Measurements from ENCODE around the gene TNFRSF12A.
A peak's percentile ranks its signal among the peaks of the same experiment; 100 is the strongest.

Gene TNFRSF12A

GRCh38 chr16:2996298-2996697, 23.9 kb upstream of the TNFRSF12A start:
- no peaks in the 10 kb centered on the region for H3K36me3 ChIP-seq (ENCODE audit: control insufficient read depth in 5 of 5, insufficient read depth in 5 of 5, low read length in 5 of 5)
- H3K4me1 ChIP-seq (ENCODE audit: control insufficient read depth in 5 of 5, insufficient read depth in 5 of 5, low read length in 5 of 5), result peaks cover 0 to 16% (median 15%) of the 10 kb centered on the region in 5 donors
- H3K4me3 ChIP-seq (ENCODE audit: low read depth in 1 of 5, low read length in 5 of 5), result no peak overlapping the region
- H3K27me3 ChIP-seq (ENCODE audit: control insufficient read depth in 5 of 5, insufficient read depth in 4 of 5, low read length in 5 of 5), result peaks cover 3 to 14% (median 4%) of the 10 kb centered on the region in 5 donors
- H3K9me3 ChIP-seq (ENCODE audit: control insufficient read depth in 5 of 5, low read length in 5 of 5), result no peaks in the 10 kb centered on the region
- H3K27ac ChIP-seq (ENCODE audit: low read depth, low read length), result no peak overlapping the region
- H3K9ac ChIP-seq (ENCODE audit: low read length in 5 of 5), result no peak overlapping the region

GRCh38 chr16:2999929-3000328, 20.2 kb upstream of the TNFRSF12A start:
- Histone ChIP-seq H3K9ac (ENCODE audit: low read length in 5 of 5) (no peak overlapping the region), H3K4me3 (ENCODE audit: low read depth in 1 of 5, low read length in 5 of 5) (no peak overlapping the region), H3K9me3 (ENCODE audit: control insufficient read depth in 5 of 5, low read length in 5 of 5) (no peaks in the 10 kb centered on the region), H3K27ac (ENCODE audit: low read depth, low read length) (no peak overlapping the region), H3K36me3 (ENCODE audit: control insufficient read depth in 5 of 5, insufficient read depth in 5 of 5, low read length in 5 of 5) (no peaks in the 10 kb centered on the region), H3K4me1 (ENCODE audit: control insufficient read depth in 5 of 5, insufficient read depth in 5 of 5, low read length in 5 of 5) (peaks cover 0 to 7% (median 3%) of the 10 kb centered on the region in 5 donors), H3K27me3 (ENCODE audit: control insufficient read depth in 5 of 5, insufficient read depth in 4 of 5, low read length in 5 of 5) (peaks cover 3 to 17% (median 6%) of the 10 kb centered on the region in 5 donors)

DNA sequence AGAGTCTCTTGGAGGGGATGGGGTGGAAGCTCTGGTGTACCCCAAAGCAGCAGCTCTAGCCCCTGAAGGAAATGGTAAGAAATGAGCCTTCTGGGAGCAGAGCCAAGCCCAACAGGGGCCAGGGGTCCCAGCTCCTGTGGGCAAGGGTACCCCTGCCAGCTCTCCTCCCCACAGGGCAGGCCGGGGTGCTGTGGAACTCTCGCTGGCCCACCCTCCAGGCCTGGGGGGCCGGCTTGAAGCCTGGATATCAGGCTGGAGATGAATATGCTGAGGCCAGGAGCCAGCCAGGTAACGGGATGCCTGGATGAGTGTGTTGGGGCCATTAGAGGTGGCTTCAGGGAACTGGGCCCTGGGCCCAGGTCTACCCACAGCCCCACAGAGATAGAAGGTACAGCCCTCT, 19.6 kb upstream of the TNFRSF12A start:
- Histone ChIP-seq H3K9ac (ENCODE audit: low read length in 5 of 5) (no peak overlapping the region), H3K27me3 (ENCODE audit: control insufficient read depth in 5 of 5, insufficient read depth in 4 of 5, low read length in 5 of 5) (peaks cover 3 to 17% (median 6%) of the 10 kb centered on the region in 5 donors), H3K36me3 (ENCODE audit: control insufficient read depth in 5 of 5, insufficient read depth in 5 of 5, low read length in 5 of 5) (no peaks in the 10 kb centered on the region), H3K4me1 (ENCODE audit: control insufficient read depth in 5 of 5, insufficient read depth in 5 of 5, low read length in 5 of 5) (peaks cover 0 to 9% (median 5%) of the 10 kb centered on the region in 5 donors), H3K4me3 (ENCODE audit: low read depth in 1 of 5, low read length in 5 of 5) (no peak overlapping the region), H3K9me3 (ENCODE audit: control insufficient read depth in 5 of 5, low read length in 5 of 5) (no peaks in the 10 kb centered on the region), H3K27ac (ENCODE audit: low read depth, low read length) (no peak overlapping the region)

DNA sequence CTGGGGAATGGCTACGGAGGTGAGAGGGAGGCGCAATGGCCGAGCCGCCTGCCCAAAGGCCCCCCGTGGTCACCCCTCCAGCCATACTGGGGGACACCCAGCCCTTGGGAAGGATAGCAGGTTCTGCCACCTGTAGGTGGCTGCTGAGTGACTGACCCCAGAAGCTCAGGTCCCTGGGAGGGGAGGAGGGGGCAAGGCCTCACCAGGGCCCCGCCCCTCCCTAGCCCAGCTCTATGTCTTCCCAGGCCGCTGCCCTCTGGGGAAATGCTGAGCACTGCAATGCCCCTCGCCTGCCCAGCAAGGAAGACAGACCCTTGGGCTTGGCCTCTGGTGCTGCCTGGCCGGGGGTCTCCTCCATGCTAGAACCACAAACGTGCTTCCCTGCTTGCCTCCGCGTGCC, 18.9 kb upstream of the TNFRSF12A start:
- Histone ChIP-seq H3K27ac (ENCODE audit: low read depth, low read length) (no peak overlapping the region), H3K4me1 (ENCODE audit: control insufficient read depth in 5 of 5, insufficient read depth in 5 of 5, low read length in 5 of 5) (peaks cover 0 to 9% (median 5%) of the 10 kb centered on the region in 5 donors), H3K27me3 (ENCODE audit: control insufficient read depth in 5 of 5, insufficient read depth in 4 of 5, low read length in 5 of 5) (peaks cover 3 to 17% (median 10%) of the 10 kb centered on the region in 5 donors), H3K9me3 (ENCODE audit: control insufficient read depth in 5 of 5, low read length in 5 of 5) (no peaks in the 10 kb centered on the region), H3K36me3 (ENCODE audit: control insufficient read depth in 5 of 5, insufficient read depth in 5 of 5, low read length in 5 of 5) (no peaks in the 10 kb centered on the region), H3K9ac (ENCODE audit: low read length in 5 of 5) (no peak overlapping the region), H3K4me3 (ENCODE audit: low read depth in 1 of 5, low read length in 5 of 5) (no peak overlapping the region)

- Histone ChIP-seq H3K27me3 (ENCODE audit: control insufficient read depth in 5 of 5, insufficient read depth in 4 of 5, low read length in 5 of 5) (peaks cover 18 to 28% (median 25%) of the 10 kb centered on the region in 5 donors), H3K9ac (ENCODE audit: low read length in 5 of 5) (no peak overlapping the region), H3K4me3 (ENCODE audit: low read depth in 1 of 5, low read length in 5 of 5) (peak overlapping the region in 1 of 5 donors; percentile 22), H3K36me3 (ENCODE audit: control insufficient read depth in 5 of 5, insufficient read depth in 5 of 5, low read length in 5 of 5) (no peaks in the 10 kb centered on the region), H3K9me3 (ENCODE audit: control insufficient read depth in 5 of 5, low read length in 5 of 5) (no peaks in the 10 kb centered on the region), H3K27ac (ENCODE audit: low read depth, low read length) (no peak overlapping the region), H3K4me1 (ENCODE audit: control insufficient read depth in 5 of 5, insufficient read depth in 5 of 5, low read length in 5 of 5) (peaks cover 0 to 31% (median 18%) of the 10 kb centered on the region in 5 donors)
Measured at GRCh38 chr16:3003582-3004270, 16.4 kb upstream of the TNFRSF12A start.

DNA sequence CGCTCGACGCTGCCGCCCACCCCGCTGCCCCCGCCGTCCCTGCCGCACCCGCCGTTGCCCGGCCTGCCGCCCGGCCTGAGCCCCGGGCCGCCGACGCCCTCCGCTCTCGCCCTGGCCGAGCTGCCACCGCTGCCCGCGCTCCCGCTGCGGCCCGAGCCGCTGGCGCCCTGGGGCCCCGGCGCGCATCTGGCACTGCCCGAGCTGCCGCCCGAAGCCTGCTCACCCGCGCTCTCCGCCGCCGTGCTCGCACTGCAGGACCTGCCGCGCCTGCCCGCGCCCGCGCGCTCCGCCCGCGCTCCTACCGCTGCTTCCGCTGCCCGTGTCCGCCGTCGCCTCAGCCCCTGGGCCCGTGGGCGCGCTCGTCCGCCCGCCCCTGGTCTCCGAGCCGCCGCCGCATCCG, 15.8 kb upstream of the TNFRSF12A start:
- H3K36me3 ChIP-seq (ENCODE audit: control insufficient read depth in 5 of 5, insufficient read depth in 5 of 5, low read length in 5 of 5), result no peaks in the 10 kb centered on the region
- no peak overlapping the region for H3K27ac ChIP-seq (ENCODE audit: low read depth, low read length)
- no peak overlapping the region for H3K4me3 ChIP-seq (ENCODE audit: low read depth in 1 of 5, low read length in 5 of 5)
- H3K9ac ChIP-seq (ENCODE audit: low read length in 5 of 5), result no peak overlapping the region
- no peaks in the 10 kb centered on the region for H3K9me3 ChIP-seq (ENCODE audit: control insufficient read depth in 5 of 5, low read length in 5 of 5)
- H3K4me1 ChIP-seq (ENCODE audit: control insufficient read depth in 5 of 5, insufficient read depth in 5 of 5, low read length in 5 of 5), result peaks cover 0 to 31% (median 18%) of the 10 kb centered on the region in 5 donors
- H3K27me3 ChIP-seq (ENCODE audit: control insufficient read depth in 5 of 5, insufficient read depth in 4 of 5, low read length in 5 of 5), result peaks cover 20 to 29% (median 25%) of the 10 kb centered on the region in 5 donors

DNA sequence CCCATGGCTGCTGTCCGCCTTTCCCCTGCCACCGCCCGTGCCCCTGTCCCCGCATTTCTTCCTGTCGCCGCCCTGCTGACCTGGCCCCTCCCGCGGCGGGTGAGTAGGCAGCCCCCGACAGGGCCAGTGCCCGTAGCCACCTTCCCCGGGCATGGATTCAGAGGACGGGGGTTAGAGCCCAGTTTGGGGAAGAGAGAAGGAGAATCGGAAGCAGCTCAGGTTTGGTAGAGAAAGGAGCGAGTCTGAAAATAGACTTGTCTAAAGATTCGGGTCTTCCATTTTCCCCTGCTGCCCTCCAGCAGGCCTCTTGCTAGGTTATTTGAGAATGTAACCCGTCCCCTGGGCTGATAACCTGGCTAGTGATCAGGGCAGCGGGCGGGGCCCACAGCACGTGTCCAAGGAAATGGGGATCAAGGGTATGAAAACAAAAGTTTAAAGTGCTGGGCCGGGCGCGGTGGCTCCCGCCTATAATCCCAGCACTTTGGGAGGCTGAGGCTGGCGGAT, 15.3 kb upstream of the TNFRSF12A start:
- H3K27ac ChIP-seq (ENCODE audit: low read depth, low read length), result no peak overlapping the region
- peak overlapping the region; percentile 27 to 62 (median 45) for H3K4me3 ChIP-seq (ENCODE audit: low read depth in 1 of 5, low read length in 5 of 5)
- peaks cover 0 to 31% (median 18%) of the 10 kb centered on the region in 5 donors for H3K4me1 ChIP-seq (ENCODE audit: control insufficient read depth in 5 of 5, insufficient read depth in 5 of 5, low read length in 5 of 5)
- H3K9me3 ChIP-seq (ENCODE audit: control insufficient read depth in 5 of 5, low read length in 5 of 5), result no peaks in the 10 kb centered on the region
- H3K27me3 ChIP-seq (ENCODE audit: control insufficient read depth in 5 of 5, insufficient read depth in 4 of 5, low read length in 5 of 5), result peaks cover 24 to 33% (median 29%) of the 10 kb centered on the region in 5 donors
- H3K9ac ChIP-seq (ENCODE audit: low read length in 5 of 5), result peak overlapping the region in 1 of 5 donors; percentile 71
- no peaks in the 10 kb centered on the region for H3K36me3 ChIP-seq (ENCODE audit: control insufficient read depth in 5 of 5, insufficient read depth in 5 of 5, low read length in 5 of 5)

GRCh38 chr16:3007059-3007956, 12.9 kb upstream of the TNFRSF12A start:
- Histone ChIP-seq H3K4me3 (ENCODE audit: low read depth in 1 of 5, low read length in 5 of 5) (peak overlapping the region in 2 of 5 donors; percentile 17 to 47), H3K9me3 (ENCODE audit: control insufficient read depth in 5 of 5, low read length in 5 of 5) (no peaks in the 10 kb centered on the region), H3K4me1 (ENCODE audit: control insufficient read depth in 5 of 5, insufficient read depth in 5 of 5, low read length in 5 of 5) (peaks cover 0 to 31% (median 18%) of the 10 kb centered on the region in 5 donors), H3K27me3 (ENCODE audit: control insufficient read depth in 5 of 5, insufficient read depth in 4 of 5, low read length in 5 of 5) (peaks cover 31 to 47% (median 39%) of the 10 kb centered on the region in 5 donors), H3K27ac (ENCODE audit: low read depth, low read length) (no peak overlapping the region), H3K36me3 (ENCODE audit: control insufficient read depth in 5 of 5, insufficient read depth in 5 of 5, low read length in 5 of 5) (no peaks in the 10 kb centered on the region), H3K9ac (ENCODE audit: low read length in 5 of 5) (no peak overlapping the region)

DNA sequence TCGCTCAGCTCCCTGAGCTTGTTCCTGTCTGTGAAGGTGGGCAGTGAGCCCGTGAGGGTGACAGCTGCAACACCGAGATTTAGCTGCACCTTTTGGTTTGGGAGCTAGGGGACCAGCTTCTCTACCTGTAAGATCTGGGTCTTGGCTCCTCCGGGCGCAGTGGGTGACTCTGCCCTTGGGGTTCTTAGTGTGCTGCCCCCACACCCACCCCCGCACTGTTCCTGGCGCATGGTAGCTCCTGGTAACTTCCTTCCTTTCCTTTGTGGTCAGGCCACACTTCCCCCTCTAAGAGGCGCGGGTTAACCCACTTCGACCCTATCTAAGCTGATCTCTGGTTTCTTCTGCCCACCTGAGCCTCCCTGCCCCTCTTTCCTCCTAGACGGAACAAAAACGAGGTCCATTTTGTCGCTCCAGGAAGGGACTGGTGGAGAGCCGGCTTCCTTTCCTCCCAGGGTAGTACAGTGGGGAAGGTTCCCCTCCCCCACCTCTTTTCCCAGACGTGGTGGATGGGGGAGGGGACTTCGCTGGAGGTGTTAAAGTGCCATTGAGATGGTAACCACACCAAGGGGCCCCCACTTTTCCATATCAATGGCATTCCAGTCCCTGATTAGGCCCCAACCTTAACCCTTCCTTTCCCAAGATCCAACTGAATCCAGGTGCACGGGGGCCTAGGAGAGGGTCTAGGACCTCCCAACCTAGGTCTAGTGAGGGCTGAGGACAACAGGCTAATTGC, 12.0 kb upstream of the TNFRSF12A start:
- peaks cover 0 to 31% (median 18%) of the 10 kb centered on the region in 5 donors for H3K4me1 ChIP-seq (ENCODE audit: control insufficient read depth in 5 of 5, insufficient read depth in 5 of 5, low read length in 5 of 5)
- H3K27ac ChIP-seq (ENCODE audit: low read depth, low read length), result no peak overlapping the region
- H3K9ac ChIP-seq (ENCODE audit: low read length in 5 of 5), result peak overlapping the region in 1 of 5 donors; percentile 30
- H3K36me3 ChIP-seq (ENCODE audit: control insufficient read depth in 5 of 5, insufficient read depth in 5 of 5, low read length in 5 of 5), result no peaks in the 10 kb centered on the region
- peak overlapping the region in 3 of 5 donors; percentile 17 to 47 (median 18) for H3K4me3 ChIP-seq (ENCODE audit: low read depth in 1 of 5, low read length in 5 of 5)
- peaks cover 35 to 55% (median 46%) of the 10 kb centered on the region in 5 donors for H3K27me3 ChIP-seq (ENCODE audit: control insufficient read depth in 5 of 5, insufficient read depth in 4 of 5, low read length in 5 of 5)
- no peaks in the 10 kb centered on the region for H3K9me3 ChIP-seq (ENCODE audit: control insufficient read depth in 5 of 5, low read length in 5 of 5)

All from subcutaneous abdominal adipose tissue (tissue), 5 donors.